Activated T-cell treated with anti-CD3 and anti-CD28 coated beads, Interleukin-2, amount 50 U/mL, for 1 hour (primary cell): ENCODE measurements around the gene GNG8.

ENCODE experiments used
- DNase-seq: peaks from one replicate; pipeline ENCODE4 v3.0.0-alpha.2; 2020

The GNG8 gene

GRCh38 chr19:46616631-46617322, 19.2 kb downstream of the GNG8 start:
- no peak for DNase-seq

GRCh38 chr19:46615966-46616365, 20.0 kb downstream of the GNG8 start:
- no peak for DNase-seq

GRCh38 chr19:46614114-46614722, 21.8 kb downstream of the GNG8 start:
- DNase-seq: peak; percentile 84

GRCh38 chr19:46613525-46613924, 22.5 kb downstream of the GNG8 start:
- no peak for DNase-seq

GRCh38 chr19:46611776-46612175, 24.2 kb downstream of the GNG8 start:
- DNase-seq: no peak

GRCh38 chr19:46610851-46611770, 24.9 kb downstream of the GNG8 start:
- DNase-seq: peak; percentile 44

- peak; percentile 6 for DNase-seq
Observed at GRCh38 chr19:46610413-46610775, 25.6 kb downstream of the GNG8 start.

- DNase-seq: peak; percentile 13
Observed at GRCh38 chr19:46609511-46610412, 26.2 kb downstream of the GNG8 start.

GRCh38 chr19:46608581-46609345, 27.2 kb downstream of the GNG8 start:
- DNase-seq: peak; percentile 16

- peak; percentile 13 for DNase-seq
Observed at GRCh38 chr19:46608178-46608577, 27.8 kb downstream of the GNG8 start.

GRCh38 chr19:46607448-46607841, 28.6 kb downstream of the GNG8 start:
- peak; percentile 9 for DNase-seq

- peak; percentile 8 for DNase-seq
Observed at GRCh38 chr19:46606681-46607447, 29.1 kb downstream of the GNG8 start.

GRCh38 chr19:46606019-46606418, 30.0 kb downstream of the GNG8 start:
- DNase-seq: peak; percentile 15

GRCh38 chr19:46605356-46605821, 30.6 kb downstream of the GNG8 start:
- DNase-seq: no peak

- peak; percentile 13 for DNase-seq
Observed at GRCh38 chr19:46604781-46605355, 31.1 kb downstream of the GNG8 start.

GRCh38 chr19:46603752-46604231, 32.2 kb downstream of the GNG8 start:
- DNase-seq: peak; percentile 16

- no peak for DNase-seq
Observed at GRCh38 chr19:46603195-46603637, 32.8 kb downstream of the GNG8 start.

GRCh38 chr19:46602392-46603194, 33.4 kb downstream of the GNG8 start:
- DNase-seq: peak; percentile 56
